AG04450 (cell line): ENCODE measurements around the gene CDH22. TPM values are rescaled to one million over a fixed set of nuclear protein-coding genes. Genes with fewer than 3 reads are reported as not detected.

Experiments used
- CTCF ChIA-PET: fragments of 300-600, 350-600 bp; formaldehyde crosslinking; extraction: SDS; loops from one replicate; lab custom pipeline; 2022; ENCODE audit warnings: antibody characterized with exemption, inconsistent platforms; lab: Charles Lee
- POLR2A ChIA-PET: fragments of 350-600 bp; formaldehyde crosslinking; extraction: SDS; loops from one replicate; lab custom pipeline; 2021; ENCODE audit warnings: antibody characterized with exemption, inconsistent platforms; lab: Yijun Ruan, JAX
- DNase-seq: peaks from one replicate; pipeline ENCODE4 v3.0.0-alpha.2; 2011; ENCODE audit warnings: low read depth, low spot score
- H3K27ac ChIP-seq: one replicate; pipeline ENCODE4 v1.5.1; 2012; ENCODE audit warnings: low read depth, low read length, control low read depth
- H3K27me3 ChIP-seq: one replicate; pipeline ENCODE4 v1.6.0; 2012; ENCODE audit warnings: low read length; ENCODE audit not compliant: control insufficient read depth, insufficient read depth
- H3K4me3 ChIP-seq: 2 replicates; pipeline ENCODE4 v1.5.1; 2011; ENCODE audit warnings: mild to moderate bottlenecking, low read depth, low read length, control low read depth
- H3K9me3 ChIP-seq: 2 replicates; pipeline ENCODE4 v1.5.1; 2012; ENCODE audit warnings: low read length; ENCODE audit not compliant: control insufficient read depth, insufficient read depth
- CTCF ChIP-seq: IDR thresholded peaks from 2 replicates; pipeline ENCODE4 v1.5.1; 2011; ENCODE audit warnings: low read depth, low read length, control low read depth, inconsistent platforms
- polyA plus RNA-seq: library from polyadenylated mRNA; depleted of rRNA; stranded (reverse); fragments of >200 nt; gene quantifications from 2 replicates; pipeline ENCODE4 v1.2.3, GENCODE V29; 2011

The CDH22 gene
- polyA plus RNA-seq, 1 experiment, result not detected

GRCh38 chr20:46276531-46276930 lies 31.8 kb downstream of the CDH22 start:
- Histone ChIP-seq H3K9me3 (no peaks in the 10 kb centered on the region), H3K27me3 (peaks cover 5% of the 10 kb centered on the region), H3K4me3 (no peak overlapping the region), H3K27ac (no peak overlapping the region)
- DNase-seq, result no peak
- TF ChIP-seq CTCF, result no peak
- ChIA-PET POLR2A (no interaction called here), CTCF (no interaction called here)

GRCh38 chr20:46275091-46275490 lies 33.2 kb downstream of the CDH22 start:
- Histone ChIP-seq H3K27me3 (peaks cover 5% of the 10 kb centered on the region), H3K9me3 (no peaks in the 10 kb centered on the region), H3K27ac (no peak overlapping the region), H3K4me3 (no peak overlapping the region)
- ChIA-PET POLR2A (no interaction called here), CTCF (no interaction called here)
- DNase-seq, result no peak
- TF ChIP-seq CTCF, result no peak

- peaks cover 5% of the 10 kb centered on the region for H3K27me3 ChIP-seq
- no peak overlapping the region for H3K4me3 ChIP-seq
- ChIA-PET POLR2A (no interaction called here), CTCF (no interaction called here)
- TF ChIP-seq CTCF, result no peak
- H3K9me3 ChIP-seq, result no peaks in the 10 kb centered on the region
- H3K27ac ChIP-seq, result no peak overlapping the region
- DNase-seq, result no peak
Observed at GRCh38 chr20:46273717-46274116, 34.6 kb downstream of the CDH22 start.

GRCh38 chr20:46272389-46273047 lies 35.8 kb downstream of the CDH22 start:
- Histone ChIP-seq H3K27me3 (peaks cover 5% of the 10 kb centered on the region), H3K9me3 (no peaks in the 10 kb centered on the region), H3K27ac (no peak overlapping the region), H3K4me3 (no peak overlapping the region)
- ChIA-PET POLR2A (no interaction called here), CTCF (no interaction called here)
- TF ChIP-seq CTCF, result no peak
- no peak for DNase-seq

GRCh38 chr20:46270977-46271744 lies 37.1 kb downstream of the CDH22 start:
- TF ChIP-seq CTCF, result no peak
- H3K9me3 ChIP-seq, result no peaks in the 10 kb centered on the region
- POLR2A ChIA-PET, result no interaction called here
- H3K27ac ChIP-seq, result no peak overlapping the region
- H3K4me3 ChIP-seq, result no peak overlapping the region
- no peak for DNase-seq
- CTCF ChIA-PET, result no interaction called here
- no peaks in the 10 kb centered on the region for H3K27me3 ChIP-seq
